IPS-NIHi11 (cell line): ENCODE data around the gene MAP4K3.

Source experiments
- DNase-seq: peaks from one replicate; pipeline ENCODE4 v3.0.0; 2012; ENCODE audit warnings: mixed read lengths, low spot score

The MAP4K3 gene

DNA sequence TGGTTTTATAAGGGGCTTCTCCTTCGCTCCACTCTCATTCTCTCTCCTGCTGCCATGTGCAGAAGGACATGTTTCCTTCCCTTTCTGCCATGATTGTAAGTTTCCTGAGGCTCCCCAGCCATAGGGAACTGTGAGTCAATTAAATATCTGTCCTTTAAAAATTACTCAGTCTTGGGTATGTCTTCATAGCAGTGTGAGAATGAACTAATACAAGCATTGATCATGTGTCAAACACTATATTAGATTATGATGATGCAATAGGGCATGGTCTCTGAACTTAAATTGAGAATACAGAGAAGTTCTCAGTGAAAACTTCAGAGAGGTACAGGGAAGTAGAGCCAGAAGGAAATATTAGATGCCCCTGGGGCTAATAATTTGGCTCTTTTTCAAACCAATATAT lies 5.9 kb upstream of the MAP4K3 start:
- DNase-seq: no peak

DNA sequence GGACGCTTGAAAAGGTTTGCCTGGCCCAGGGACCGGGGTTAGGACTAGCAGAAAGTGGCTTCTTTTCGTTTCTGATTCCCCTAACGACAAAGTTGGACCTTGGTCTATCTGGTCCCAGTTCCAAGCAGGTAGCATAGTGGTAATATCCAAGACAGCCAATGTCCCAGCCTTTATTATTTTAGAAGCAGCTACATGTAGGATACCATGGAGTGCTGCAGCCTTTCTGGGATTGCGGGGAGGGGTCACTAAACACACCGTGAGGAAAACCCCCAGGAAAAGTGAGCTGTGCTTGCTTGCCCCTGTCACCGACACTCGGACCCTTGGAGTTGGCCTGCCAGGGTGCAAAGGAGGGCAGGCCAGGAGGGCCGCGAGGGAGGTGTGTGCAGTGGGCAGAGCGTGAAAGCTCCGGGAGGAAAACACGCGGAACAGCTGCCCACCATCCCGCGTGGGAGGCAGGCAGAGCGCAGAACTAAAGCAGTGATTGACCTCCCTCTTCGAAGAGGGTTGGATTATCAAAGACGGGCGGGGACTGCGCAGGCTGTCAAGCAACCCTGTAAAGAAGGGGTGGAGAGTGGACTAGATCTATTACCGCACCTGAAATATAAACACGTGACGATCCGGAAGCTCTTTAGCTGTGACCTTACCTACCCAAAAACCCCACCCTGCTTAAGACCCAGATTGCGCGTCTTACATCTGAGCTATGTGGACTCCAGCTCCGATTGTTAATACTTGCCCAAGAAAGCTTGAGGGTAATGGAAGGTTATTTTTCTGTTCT lies 624 bp upstream of the MAP4K3 start:
- peak; percentile 23 for DNase-seq

DNA sequence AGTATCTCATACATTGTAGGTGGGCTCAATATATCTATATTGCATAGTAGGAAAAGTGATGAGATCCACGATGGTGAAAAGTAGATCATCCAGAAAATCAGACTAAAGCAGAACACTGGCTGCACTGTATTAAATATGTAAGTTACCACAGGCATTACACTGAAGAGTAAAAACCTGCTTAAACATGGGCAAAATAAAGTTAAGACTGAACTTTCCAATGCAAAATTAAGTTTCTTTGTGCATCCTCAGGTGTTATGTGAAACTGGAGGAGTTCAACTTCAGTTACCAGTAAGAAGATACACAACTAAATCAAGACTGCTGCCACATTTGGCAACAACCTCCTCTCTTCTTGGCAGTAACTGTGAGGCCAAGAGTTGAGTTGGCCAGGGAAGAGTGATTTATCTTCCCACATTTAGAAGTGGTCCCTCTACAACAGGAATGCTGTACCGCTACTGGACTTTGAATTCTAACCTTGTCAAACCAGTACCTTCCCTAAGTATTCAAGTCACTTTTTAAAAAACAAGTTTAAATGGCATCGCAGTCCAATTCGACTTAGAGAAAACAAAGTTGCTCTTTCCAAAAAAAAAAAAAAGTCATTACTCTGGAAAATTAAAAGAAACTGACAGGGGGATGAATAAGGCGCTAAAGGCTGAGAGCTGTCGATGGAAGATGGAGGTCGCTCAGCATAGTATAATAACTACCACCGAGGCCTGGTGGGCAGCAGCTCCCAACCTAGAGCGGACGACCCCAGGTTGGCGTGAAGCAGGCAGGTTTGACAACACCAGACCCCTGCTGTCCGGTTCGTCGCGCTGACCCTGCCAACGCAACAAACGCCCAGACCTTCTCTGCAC lies 1.1 kb downstream of the MAP4K3 start:
- no peak for DNase-seq

DNA sequence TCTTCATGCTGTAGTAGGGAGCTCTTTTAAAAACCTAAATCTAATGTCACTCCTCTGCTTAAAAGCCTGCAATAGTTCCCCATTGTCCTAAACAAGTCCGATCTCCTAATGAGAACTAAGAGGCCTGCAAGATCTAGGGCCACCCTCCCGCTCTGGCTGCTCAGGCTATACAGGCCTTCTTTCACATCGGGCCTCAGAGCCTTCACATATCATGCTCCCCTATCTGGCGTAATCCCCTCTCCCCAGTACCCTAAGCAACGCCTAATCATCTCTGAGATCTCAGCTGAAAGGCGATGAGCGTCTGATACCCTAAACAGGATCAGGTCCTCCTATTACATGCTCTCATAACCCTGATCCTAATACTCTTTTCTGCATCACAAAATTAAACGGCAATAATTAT lies 1.9 kb downstream of the MAP4K3 start:
- no peak for DNase-seq

DNA sequence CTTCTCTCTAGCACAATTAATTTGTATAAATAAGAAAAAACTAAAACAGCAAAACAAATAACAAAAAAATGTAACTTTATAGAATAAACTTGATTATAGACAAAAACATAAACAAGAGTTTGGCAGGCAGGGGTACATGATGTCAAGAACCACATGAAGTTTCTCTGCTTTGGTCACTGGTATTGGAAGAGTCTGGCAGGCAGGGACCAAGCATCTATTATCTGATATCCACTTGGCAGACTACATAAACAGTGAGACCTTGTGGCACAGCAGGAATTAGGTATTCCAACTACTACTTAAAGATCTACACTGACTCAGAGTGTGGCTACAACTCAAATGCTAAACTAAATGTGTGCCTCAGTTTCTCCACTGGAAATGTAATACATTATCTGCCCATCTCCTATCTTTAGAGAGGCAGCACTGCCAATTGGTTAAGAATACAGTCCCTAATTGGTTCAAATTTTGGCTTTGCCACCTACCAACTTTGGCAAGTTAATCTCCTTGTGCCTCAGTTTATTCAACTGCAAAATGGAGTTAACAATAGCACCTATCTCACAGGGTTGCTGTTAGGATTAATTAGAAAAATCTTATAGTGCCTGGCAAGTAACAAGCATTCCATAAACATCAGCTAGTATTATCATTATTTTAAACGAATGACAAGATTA lies 2.7 kb downstream of the MAP4K3 start:
- DNase-seq: no peak

DNA sequence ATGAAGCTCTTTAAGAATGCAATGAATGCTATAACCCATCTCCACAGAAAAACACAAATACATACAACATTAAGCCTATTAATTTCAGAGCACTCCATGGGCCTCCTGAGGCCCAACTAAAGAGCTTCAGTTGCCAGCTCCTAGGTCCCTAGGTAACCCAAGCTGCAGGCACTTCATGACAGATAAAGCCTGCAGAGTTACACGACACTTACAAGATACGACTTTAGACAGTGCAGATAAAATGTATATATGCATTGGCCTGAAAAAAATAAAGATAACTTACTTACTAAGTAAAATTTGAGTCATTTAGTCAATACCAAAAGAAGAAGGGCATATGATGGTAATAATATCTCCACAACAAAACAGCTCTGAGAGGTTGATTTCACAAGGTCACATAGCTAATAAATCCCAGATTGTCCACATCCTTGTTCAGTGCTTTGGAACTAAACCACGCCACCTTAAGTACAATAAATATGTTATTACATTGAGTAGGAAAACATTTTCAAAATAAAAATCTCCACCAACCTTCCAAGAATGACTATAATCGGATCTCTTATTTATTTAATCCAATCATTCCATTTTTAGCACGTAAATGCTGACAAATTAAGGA lies 3.4 kb downstream of the MAP4K3 start:
- no peak for DNase-seq

DNA sequence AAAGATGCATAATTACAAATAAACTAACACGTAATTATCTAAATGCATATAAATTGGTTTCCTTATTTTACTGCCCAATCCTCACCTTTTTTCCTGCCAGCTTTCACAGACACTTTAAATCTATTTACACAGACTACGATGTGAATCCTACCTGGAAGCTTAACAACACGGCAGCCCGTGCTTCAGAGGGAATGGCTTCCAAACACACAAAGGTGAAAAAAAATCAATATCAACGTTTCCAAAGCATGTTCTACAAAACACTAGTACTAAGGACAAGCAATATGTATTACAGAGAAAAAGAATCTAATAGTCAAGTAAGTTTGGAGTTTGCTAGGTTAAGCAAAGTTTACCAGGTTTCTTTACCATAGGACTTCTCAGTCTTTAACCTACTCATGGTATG lies 4.4 kb downstream of the MAP4K3 start:
- no peak for DNase-seq

DNA sequence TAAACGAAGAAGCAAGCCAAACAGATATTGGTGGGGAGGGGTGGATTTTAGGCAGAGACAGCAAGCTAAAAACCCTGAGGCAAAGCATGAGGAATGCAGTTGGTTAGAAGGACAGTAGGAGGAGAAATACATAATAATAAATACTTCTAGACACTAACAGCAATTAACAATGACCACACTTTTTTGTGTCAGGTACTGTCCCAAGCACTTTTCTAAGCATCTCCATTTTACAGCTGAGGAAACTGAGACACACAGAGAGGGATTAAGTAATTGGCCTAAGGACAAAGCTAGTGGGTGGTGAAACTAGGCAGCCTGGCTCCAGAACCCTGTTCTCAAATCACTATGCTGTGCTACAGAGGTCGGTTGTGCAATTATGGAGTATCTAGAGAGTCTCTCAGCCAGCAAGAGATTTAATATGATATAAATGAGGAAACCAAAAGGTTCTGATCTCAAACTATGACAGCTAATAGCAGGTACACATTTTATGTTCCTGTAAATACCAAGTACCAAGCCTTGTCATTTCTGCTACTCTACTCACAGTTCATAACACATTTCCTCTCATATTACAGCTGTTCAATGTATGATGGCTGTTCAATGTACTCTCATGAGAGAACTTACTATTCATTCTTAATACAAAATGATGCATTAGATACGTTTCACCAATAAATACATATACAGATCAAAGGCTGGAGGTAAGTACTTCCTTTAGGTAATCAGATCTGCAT lies 5.3 kb downstream of the MAP4K3 start:
- no peak for DNase-seq

DNA sequence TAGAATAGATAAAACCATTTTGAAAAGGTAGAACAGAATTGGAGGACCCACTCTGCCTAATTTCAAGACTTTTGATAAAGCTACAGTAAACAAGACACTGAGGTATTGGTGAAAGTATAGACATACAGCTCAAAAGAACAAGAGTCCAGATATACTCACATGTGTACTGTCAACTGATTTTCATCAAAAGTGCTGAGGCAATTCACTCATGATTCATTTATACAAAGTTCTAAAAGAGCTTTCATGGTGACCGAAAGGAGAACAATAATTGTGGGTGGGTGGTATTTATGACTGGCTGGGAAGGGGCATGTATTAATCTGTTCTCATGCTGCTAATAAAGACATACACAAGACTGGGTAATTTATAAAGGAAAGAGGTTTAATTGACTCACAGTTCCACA lies 7.3 kb downstream of the MAP4K3 start:
- no peak for DNase-seq

DNA sequence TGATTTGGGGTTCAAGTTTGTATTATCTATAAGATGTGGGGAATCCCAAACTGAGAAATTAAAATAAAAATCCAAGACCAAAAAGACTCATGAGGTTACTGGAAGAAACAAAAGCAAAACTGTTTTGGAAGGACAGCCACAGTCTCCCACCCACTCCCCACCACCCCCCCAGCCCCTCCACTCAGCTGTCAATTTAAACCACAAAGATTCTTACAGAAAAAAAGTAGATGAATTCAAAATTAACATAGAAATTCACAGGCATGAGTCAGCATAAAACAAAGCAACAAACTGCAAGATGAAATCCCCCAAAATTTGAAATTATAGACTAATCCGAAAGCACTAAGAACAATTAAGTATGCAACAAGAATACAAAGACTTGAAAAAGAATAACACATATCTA lies 12.1 kb downstream of the MAP4K3 start:
- DNase-seq: no peak

DNA sequence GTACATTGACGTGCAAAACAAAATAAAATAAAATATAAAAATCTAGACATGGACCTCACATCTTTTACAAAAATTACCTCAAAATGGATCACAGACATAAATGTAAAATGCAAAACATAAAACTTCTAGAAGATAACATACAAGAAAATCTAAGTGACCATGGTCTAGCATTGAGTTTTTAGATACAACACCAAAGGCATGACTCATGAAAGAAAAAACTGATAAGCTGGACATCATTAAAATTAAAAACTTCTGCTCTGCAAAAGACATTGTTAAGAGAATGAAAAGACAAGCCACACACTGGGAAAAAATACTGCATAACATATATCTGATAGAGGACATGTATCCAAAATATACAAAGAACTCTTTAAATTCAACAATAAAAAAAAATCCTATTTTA lies 14.4 kb downstream of the MAP4K3 start:
- no peak for DNase-seq

DNA sequence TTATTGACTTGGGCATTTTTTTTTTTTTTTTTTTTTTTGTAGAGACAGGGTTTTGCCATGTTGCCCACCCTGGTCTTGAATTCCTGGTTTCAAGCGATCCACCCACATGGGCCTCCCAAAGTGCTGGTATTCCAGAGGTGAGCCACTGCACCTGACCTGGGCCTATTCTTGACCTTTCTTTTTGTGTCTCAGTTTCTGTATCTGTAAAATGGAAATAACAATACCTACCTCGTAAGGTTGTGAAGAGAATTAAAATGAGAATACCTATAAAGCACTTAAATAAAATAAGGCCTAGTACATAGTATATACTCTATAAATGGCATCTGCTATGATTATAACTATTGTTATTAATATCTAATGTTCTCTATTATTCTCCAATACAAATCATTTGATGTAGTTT lies 15.7 kb downstream of the MAP4K3 start:
- DNase-seq: no peak

DNA sequence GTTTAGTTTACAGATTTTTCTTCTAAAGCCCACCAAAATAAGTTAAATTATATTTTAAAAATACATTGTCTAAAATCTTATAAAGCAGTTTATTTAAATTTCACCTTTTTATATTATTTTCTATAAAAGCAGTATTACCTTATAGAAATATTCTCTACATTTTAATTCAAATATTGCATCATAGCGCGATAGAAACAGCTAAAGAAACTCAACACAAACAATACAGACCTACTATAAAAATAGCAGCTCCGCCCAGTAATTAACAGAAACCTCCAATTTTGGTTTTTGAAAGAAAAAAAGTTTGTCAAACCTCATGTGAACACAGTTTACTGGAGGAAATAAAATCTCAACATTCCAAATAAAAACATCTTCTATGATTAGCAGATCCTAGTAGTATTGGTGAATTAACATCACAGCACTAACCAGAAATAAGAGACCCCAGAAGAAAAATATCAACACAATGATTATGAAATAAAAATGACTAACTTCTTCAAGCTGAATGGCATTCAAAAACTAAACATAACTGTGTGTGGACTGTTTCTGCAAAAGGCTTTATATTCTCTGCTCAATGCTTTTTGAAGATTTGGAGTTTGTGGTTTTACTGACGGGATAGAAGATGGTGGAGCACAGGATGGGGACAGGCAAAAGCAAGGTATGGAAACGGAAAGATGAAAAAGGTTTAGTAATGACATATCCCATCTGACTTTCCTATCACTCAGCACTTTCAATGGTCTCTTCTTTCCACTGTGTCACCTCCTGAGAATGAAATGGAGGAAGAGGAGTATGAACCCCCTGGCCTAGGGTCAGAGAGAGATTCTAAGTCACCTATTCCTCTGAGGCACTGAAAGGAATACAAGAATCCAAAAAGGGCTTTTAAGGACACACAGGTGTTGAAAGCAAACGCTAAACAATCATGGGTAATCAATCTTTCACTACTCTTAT lies 17.5 kb downstream of the MAP4K3 start:
- DNase-seq: no peak

DNA sequence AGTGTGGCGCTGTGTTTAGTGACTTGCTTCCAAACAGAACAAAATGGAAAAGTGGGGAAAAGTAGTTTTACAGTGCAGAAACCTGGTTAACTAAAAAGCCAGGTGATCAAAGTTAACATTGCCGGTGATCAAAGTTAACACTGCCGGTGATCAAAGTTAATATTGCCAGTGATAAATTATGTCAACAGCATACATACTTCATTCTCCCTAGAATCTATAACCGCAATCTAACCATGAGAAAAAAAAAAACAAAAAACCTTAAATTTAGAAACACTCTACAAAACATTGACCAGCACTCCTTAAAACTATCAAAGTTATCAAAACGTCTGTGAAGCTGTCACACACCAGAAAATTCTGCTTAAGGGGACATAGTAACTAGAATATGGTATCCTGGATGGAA lies 18.6 kb downstream of the MAP4K3 start:
- no peak for DNase-seq

DNA sequence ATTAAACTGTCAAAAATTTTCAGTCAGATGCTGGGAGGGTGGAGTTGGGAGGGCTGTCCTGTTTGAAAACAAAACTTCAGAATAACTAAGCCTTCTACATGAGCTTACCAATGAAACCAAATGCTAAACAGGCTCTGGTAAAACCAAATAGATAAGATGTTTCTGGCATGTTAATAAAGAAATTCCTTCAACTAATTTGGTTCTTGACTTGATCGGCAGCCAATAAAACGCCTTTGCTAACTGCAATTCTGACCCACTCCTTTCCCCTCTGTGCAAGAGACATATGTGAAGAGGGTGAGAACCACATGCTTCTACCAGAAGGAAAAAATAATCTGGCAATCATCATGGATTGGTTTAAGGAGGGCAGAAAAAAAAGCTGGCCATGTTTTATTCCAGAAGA lies 20.9 kb downstream of the MAP4K3 start:
- no peak for DNase-seq

DNA sequence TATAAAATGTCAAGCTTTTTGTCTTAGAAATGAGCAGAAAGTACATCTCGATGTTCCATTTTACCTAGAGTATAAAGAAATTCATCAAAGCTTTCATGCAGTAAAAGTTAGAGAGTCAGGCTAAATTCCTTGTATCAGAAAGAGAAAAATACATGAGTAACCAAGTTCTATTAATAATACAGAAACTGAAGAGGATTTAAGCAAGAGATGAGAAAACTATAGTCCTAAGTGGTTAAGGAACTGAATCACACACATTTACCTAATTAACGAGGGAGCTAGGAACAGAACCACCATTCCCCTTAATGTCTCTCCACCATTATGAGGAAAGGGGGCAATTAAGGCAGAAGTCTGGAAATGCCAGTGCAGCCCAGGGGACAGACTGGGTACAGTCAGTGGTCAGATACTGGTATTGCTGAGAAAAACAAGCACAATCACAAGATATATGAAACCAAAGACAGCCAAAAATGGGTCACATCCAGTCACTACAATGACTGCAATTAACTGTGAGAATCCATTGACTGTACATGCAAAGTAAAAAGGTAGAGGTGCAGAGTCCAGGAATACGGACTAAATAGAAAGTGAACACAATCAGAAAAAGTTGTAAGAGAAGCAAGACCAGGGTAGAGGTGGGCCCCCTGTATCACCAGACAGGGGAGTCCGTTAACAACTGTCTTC lies 23.9 kb downstream of the MAP4K3 start:
- DNase-seq: no peak

DNA sequence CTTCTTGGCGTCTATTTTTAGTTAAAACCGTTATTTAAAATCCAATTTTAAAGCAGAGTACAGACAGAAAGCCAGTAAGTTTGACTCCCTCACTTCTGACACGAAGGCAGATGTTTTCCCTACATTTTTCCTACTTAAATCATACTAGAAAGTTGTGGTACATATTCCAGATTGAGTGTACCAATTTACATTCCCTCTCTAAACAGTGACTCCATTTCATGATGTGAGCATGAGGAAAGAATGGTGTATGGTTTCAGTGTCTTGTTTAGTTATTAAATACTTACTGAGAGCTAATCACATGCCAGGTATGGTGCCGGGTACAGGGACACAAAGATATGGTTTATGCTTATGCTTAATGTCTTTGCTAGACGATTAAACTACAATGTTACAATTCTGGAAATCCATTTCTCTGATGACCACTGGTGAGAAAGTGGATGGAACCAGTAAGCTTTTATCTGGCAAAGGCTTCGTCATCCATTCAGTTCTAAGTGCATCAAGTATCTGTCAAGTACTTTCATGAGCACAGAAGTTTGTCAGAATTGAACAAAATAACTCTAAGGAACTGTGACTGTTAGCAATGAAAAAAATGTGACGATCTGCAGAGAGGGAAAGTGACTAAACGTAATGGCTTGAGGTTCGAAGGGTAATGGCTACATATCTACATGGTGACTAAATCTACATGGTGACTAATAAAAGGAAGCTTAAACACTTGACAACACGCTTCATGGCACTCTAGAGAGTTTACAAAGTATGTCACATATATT lies 25.7 kb downstream of the MAP4K3 start:
- DNase-seq: no peak

DNA sequence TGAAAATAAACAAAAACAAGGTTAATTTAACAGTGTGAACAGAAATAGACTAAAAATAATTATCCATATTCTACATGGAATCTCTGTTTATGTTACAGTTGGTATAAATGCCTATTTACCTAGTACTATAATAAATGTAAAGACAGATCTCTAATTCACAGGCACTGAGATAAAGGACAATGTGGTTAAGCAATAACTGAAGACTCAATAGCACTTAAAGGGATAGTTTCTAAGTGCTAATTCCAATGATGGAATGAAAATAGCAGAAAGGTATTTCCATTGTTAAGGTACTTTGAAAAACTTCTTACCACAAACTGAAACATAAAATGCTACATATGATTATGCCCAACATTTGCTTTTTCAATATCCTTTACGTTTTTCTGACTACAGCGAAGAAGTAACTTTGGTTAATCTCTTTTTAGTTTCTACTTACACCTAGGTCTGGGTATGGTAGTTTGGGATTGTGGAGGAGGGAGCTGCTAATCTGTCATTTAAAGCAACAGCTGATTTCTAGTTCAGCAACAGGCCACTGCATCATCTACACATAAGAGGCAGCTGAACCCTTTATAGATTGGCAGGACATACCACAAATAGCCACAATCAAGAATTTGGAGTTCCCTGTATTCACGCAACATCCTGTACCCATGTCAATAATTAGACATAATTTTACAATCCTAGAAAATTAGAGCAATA lies 27.2 kb downstream of the MAP4K3 start:
- DNase-seq: no peak
